Measurements from ENCODE around the gene NR1D1.
A peak's percentile ranks its signal among the peaks of the same experiment; 100 is the strongest.

NR1D1 gene

DNA sequence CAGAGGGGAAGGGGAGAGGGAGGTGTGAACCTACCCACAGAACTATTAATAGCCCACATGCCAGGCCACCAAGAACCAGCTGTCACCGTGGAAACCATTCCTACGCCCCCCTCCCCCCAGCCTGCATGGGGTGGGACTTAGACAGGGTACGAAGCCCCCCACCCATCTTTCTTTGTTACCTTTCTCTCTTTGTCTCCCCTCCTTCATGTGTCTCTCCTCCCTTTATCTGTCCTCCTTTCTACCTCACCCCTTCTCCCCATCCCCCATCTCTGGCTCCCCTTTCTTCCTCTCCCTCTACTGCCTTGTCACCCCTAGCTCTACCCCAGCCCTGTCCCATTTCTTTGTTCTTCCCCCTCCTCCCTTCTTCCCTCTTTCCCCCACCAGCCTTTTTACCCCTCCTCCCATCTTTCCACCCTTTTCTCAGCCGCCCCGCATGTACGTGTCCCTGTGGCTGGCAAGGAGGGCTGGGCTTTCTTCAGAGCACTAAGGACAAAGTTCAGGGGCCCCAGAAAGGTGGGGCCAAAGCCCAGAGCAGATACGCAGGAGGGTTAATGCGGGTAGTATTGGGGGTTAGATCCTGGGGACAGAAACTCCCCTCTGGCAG is 29.6 kb downstream of the NR1D1 start:
- peak; percentile 78 to 80 for DNase-seq
- TF ChIP-seq GATA1 (IDR thresholded peaks at IDR 0.05; ENCODE audit: low read depth, low read length): no peak
- no peak for TF ChIP-seq POLR2A (IDR thresholded peaks at IDR 0.05; ENCODE audit: low read length)

DNA sequence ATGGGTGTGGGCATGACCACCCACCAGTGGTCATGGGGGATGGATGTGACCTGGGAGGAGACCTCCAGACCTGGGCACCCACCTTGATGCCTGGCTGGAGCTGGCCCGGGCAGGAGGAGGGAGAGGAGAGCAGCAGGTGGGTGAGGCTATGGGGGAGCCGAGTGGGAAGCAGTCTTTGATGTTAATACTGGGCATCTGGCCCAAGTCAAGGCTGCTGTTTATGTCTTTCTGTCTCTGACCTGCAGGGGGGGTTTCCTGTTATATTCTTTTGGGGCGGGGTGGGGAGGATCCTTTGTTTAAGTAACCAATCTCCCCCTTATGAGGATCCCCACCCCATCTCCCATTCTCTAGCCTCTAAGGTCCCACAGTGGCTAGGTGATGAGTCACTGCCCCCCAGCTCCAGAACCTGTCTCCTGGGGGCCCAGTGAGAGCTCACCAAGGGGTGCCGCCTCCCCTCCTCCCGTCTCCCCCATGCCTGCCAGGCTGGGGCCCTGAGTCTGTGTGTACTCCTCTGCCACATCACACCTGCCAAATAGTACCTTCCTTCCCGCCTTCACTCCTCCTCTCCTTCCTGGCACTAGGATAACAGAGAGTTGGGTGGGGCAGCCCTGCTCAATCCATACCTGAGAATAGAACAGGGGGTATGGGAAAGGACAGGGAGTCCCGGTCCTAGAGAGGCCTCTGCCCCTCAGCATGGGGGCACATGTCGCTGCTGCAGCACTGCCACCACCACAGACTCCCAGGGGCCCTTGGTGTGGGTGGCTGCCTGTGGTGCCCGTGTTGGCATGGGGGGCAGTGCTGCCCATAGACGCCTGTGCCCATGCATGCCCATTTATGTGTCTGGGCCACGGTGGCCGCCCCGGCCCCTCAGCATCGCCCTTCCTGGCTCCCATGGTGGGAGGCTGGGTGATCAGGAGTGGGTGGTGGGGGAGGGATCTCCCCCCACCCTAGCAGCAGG is 30.4 kb downstream of the NR1D1 start:
- peak; percentile 76 to 80 for DNase-seq

GRCh38 chr17:40068917-40069750 is 31.3 kb downstream of the NR1D1 start:
- peak; percentile 86 to 87 for DNase-seq
- peak; percentile 8 for TF ChIP-seq POLR2A (IDR thresholded peaks at IDR 0.05; ENCODE audit: low read length)
- TF ChIP-seq GATA1 (IDR thresholded peaks at IDR 0.05; ENCODE audit: low read depth, low read length): no peak

More for the DNA sequence above, 30.4 kb downstream of the NR1D1 start:
- TF ChIP-seq GATA1 (IDR thresholded peaks at IDR 0.05; ENCODE audit: low read depth, low read length): no peak
- peak; percentile 22 for TF ChIP-seq POLR2A (IDR thresholded peaks at IDR 0.05; ENCODE audit: low read length)

- no peak for DNase-seq
- TF ChIP-seq POLR2A (IDR thresholded peaks at IDR 0.05; ENCODE audit: low read length) (no peak), GATA1 (IDR thresholded peaks at IDR 0.05; ENCODE audit: low read depth, low read length) (no peak)
Measured at GRCh38 chr17:40068584-40068916, 31.8 kb downstream of the NR1D1 start.

DNA sequence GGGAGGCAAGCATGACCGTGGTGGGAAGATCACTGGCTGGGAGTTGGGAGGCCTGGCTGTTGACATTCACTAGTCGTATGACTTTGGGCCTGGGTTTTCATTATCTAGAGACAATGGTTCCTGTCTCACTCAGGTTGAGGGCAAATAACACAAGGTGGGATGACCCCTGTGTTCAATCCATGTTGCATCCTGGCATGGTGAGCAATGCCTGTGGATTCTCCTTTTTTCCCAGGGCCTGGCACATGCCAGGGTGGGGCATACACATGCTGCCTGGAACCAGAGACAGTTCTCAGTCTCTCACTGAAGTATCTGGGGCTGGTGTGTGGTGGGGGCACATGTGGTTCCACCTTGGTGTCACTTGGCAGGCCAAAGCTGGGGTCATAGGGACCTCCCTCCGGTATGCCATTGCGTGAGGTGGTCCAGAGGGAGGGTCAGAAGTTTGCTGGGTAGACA is 32.2 kb downstream of the NR1D1 start:
- TF ChIP-seq POLR2A (IDR thresholded peaks at IDR 0.05; ENCODE audit: low read length) (no peak), GATA1 (IDR thresholded peaks at IDR 0.05; ENCODE audit: low read depth, low read length) (no peak)
- no peak for DNase-seq

DNA sequence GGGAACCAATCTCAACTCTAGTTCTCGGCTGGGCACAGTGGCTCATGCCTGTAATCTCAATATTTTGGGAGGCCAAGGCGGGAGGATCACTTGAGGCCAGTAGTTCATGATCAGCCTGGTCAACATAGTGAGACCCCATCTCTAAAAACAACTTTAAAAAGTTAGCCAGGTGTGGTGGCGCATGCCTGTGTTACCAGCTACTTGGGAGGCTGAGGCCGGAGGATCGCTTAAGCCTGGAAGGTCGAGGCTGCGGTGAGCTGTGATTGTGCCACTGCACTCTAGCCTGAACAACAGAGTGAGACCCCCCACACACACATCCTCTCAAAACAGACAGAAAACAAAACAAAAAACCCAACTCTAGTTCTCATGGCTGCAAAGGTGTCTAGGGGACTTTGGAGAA is 32.7 kb downstream of the NR1D1 start:
- no peak for DNase-seq
- TF ChIP-seq GATA1 (IDR thresholded peaks at IDR 0.05; ENCODE audit: low read depth, low read length) (no peak), POLR2A (IDR thresholded peaks at IDR 0.05; ENCODE audit: low read length) (no peak)

- TF ChIP-seq POLR2A (IDR thresholded peaks at IDR 0.05; ENCODE audit: low read length): no peak
- no peak for TF ChIP-seq GATA1 (IDR thresholded peaks at IDR 0.05; ENCODE audit: low read depth, low read length)
- no peak for DNase-seq
Measured at GRCh38 chr17:40065769-40066510, 34.4 kb downstream of the NR1D1 start.

- TF ChIP-seq POLR2A (IDR thresholded peaks at IDR 0.05; ENCODE audit: low read length) (no peak), GATA1 (IDR thresholded peaks at IDR 0.05; ENCODE audit: low read depth, low read length) (no peak)
- DNase-seq: no peak
Measured at GRCh38 chr17:40064971-40065768, 35.2 kb downstream of the NR1D1 start.

- DNase-seq: peak; percentile 56 to 65
- TF ChIP-seq POLR2A (IDR thresholded peaks at IDR 0.05; ENCODE audit: low read length) (no peak), GATA1 (IDR thresholded peaks at IDR 0.05; ENCODE audit: low read depth, low read length) (no peak)
Measured at GRCh38 chr17:40063901-40064531, 36.4 kb downstream of the NR1D1 start.

- no peak for TF ChIP-seq POLR2A (IDR thresholded peaks at IDR 0.05; ENCODE audit: low read length)
- no peak for TF ChIP-seq GATA1 (IDR thresholded peaks at IDR 0.05; ENCODE audit: low read depth, low read length)
- DNase-seq: peak; percentile 65 to 73
Measured at GRCh38 chr17:40063187-40063771, 37.1 kb downstream of the NR1D1 start.

GRCh38 chr17:40062329-40063186 is 37.8 kb downstream of the NR1D1 start, which contains the start of gene THRA:
THRA (plus strand) TSS chr17:40062965; CDS start chr17:40074489, 11,524 bp downstream.
- peak; percentile 78 to 87 for DNase-seq
- TF ChIP-seq POLR2A (IDR thresholded peaks at IDR 0.05; ENCODE audit: low read length): no peak
- TF ChIP-seq GATA1 (IDR thresholded peaks at IDR 0.05; ENCODE audit: low read depth, low read length): no peak
